ENCODE data around the gene PDE10A.

PDE10A gene

DNA sequence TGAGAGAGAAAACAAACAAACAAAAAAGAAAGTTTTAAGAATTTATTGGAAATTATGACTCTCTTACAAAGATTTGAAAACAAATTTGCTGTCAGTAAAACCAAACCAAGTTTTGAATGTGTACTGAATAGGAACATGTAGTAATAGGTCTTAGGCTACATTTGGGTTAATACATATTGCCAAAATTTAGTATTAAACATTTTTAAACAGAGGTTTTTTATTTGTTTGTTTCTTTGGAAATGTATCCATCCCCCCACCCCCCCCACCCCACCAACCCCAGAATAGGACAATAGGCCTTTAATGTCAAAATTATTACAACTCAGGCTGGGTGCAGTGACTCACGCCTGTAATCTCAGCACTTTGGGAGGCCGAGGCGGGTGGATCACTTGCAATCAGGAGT lies 356.1 kb downstream of the PDE10A start:
- Histone ChIP-seq H3K27me3 (ENCODE audit: insufficient read depth, low read length) (no peaks in the 10 kb centered on the region), H3K36me3 (ENCODE audit: insufficient read depth, low read length) (no peaks in the 10 kb centered on the region), H3K79me2 (ENCODE audit: insufficient read depth, low read length) (no peaks in the 10 kb centered on the region), H3K9me2 (ENCODE audit: low read depth, low read length) (no peaks in the 10 kb centered on the region), H2AFZ (ENCODE audit: low read length) (no peak overlapping the region), H3K4me2 (ENCODE audit: low read length) (no peak overlapping the region), H3K9me3 (ENCODE audit: low read length) (no peaks in the 10 kb centered on the region), H3F3A (ENCODE audit: insufficient read depth, low read length) (no peaks in the 10 kb centered on the region), H3K4me1 (ENCODE audit: insufficient read depth, low read length, severe bottlenecking) (no peaks in the 10 kb centered on the region), H3K4me3 (ENCODE audit: low read depth, low read length, poor library complexity, severe bottlenecking) (no peak overlapping the region), H3K9ac (ENCODE audit: low read length) (no peak overlapping the region), H4K20me1 (ENCODE audit: insufficient read depth, low read length) (no peaks in the 10 kb centered on the region), H3K27ac (ENCODE audit: low read depth, low read length, poor library complexity, severe bottlenecking) (no peak overlapping the region)
- TF ChIP-seq, protein P1, sequence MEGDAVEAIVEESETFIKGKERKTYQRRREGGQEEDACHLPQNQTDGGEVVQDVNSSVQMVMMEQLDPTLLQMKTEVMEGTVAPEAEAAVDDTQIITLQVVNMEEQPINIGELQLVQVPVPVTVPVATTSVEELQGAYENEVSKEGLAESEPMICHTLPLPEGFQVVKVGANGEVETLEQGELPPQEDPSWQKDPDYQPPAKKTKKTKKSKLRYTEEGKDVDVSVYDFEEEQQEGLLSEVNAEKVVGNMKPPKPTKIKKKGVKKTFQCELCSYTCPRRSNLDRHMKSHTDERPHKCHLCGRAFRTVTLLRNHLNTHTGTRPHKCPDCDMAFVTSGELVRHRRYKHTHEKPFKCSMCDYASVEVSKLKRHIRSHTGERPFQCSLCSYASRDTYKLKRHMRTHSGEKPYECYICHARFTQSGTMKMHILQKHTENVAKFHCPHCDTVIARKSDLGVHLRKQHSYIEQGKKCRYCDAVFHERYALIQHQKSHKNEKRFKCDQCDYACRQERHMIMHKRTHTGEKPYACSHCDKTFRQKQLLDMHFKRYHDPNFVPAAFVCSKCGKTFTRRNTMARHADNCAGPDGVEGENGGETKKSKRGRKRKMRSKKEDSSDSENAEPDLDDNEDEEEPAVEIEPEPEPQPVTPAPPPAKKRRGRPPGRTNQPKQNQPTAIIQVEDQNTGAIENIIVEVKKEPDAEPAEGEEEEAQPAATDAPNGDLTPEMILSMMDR (IDR thresholded peaks at IDR 0.05; ENCODE audit: low read length) = no peak
- TF ChIP-seq EZH2 (IDR thresholded peaks at IDR 0.05; ENCODE audit: borderline replicate concordance, low read length) = no peak

DNA sequence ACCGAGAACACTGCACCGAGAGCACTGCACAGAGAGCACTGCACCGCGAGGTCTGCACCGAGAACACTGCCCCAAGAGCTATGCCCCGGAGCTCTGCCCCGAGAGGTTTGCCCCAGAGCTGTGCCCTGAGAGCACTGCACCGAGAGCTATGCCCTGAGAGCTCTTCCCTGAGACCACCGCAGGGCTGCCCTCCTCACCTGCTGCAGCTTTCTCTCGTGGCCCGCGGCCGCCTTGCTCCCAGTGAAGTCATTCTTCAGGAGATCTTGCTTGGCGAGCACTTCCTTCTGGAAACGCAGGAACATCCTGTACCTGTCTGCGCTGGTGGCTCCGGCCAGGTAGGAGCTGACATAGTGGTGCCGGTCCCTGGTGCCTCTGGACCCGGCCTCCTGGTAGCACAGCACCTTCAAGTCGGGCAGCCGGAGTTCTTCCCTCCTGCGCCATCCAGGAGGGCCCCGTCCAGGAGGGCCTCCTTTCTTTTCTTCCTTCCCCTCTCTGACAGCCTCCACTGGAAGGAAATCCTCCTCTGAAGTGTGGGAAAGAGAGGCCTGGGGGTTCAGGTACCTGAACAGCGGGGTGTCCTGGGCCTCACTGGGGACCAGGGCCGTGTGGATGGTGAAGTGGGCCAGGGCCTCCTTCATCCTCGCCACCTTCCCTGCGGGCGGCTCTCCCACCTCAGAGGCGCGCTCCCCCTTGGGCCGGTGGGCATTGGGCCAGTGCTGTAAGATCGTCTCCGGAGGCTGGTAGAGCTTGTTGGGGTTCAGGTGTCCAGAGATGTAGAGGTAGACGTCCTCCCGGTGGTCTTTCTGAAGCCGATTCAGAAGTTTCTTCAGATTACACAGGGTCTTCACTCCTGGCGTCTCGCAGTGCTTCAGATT lies 361.4 kb downstream of the PDE10A start:
- no peaks in the 10 kb centered on the region for H3K4me1 ChIP-seq (ENCODE audit: insufficient read depth, low read length, severe bottlenecking)
- no peaks in the 10 kb centered on the region for H3K27me3 ChIP-seq (ENCODE audit: insufficient read depth, low read length)
- H3K9ac ChIP-seq (ENCODE audit: low read length) = no peak overlapping the region
- H2AFZ ChIP-seq (ENCODE audit: low read length) = no peak overlapping the region
- no peaks in the 10 kb centered on the region for H4K20me1 ChIP-seq (ENCODE audit: insufficient read depth, low read length)
- no peaks in the 10 kb centered on the region for H3K9me3 ChIP-seq (ENCODE audit: low read length)
- H3K4me2 ChIP-seq (ENCODE audit: low read length) = no peak overlapping the region
- no peaks in the 10 kb centered on the region for H3K36me3 ChIP-seq (ENCODE audit: insufficient read depth, low read length)
- H3F3A ChIP-seq (ENCODE audit: insufficient read depth, low read length) = no peaks in the 10 kb centered on the region
- no peak overlapping the region for H3K4me3 ChIP-seq (ENCODE audit: low read depth, low read length, poor library complexity, severe bottlenecking)
- no peaks in the 10 kb centered on the region for H3K79me2 ChIP-seq (ENCODE audit: insufficient read depth, low read length)
- no peaks in the 10 kb centered on the region for H3K9me2 ChIP-seq (ENCODE audit: low read depth, low read length)
- TF ChIP-seq, protein P1 (IDR thresholded peaks at IDR 0.05; ENCODE audit: low read length) = no peak
- no peak for TF ChIP-seq EZH2 (IDR thresholded peaks at IDR 0.05; ENCODE audit: borderline replicate concordance, low read length)
- no peak overlapping the region for H3K27ac ChIP-seq (ENCODE audit: low read depth, low read length, poor library complexity, severe bottlenecking)

DNA sequence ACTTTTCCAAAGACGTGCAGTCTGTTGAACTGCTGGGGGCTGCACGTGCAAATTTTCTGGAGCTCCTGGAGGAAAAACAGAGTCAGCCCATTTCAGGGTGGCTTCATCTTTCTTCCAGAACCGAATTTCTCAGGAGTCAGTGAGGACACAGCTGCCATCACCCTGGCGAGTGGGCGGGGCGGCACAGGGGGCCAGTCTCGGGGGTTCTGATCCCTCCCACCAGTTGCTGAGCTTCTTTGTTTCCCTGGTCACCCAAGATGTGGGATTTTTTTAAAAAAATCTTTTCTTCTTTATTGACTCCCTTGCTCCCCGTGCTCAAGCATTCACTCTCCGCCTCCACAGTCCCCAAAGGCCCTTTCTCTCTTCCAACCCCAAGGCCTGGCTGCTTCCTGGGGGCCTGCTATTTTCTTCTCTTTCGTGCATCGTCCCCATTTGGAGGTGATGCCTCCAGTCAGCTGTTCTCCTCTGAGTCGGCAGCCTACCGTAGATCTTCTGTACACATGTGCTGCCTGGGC lies 362.6 kb downstream of the PDE10A start:
- Histone ChIP-seq H3K4me3 (ENCODE audit: low read depth, low read length, poor library complexity, severe bottlenecking) (no peak overlapping the region), H3K4me2 (ENCODE audit: low read length) (no peak overlapping the region), H3K79me2 (ENCODE audit: insufficient read depth, low read length) (no peaks in the 10 kb centered on the region), H3K27ac (ENCODE audit: low read depth, low read length, poor library complexity, severe bottlenecking) (no peak overlapping the region), H2AFZ (ENCODE audit: low read length) (no peak overlapping the region), H3K9me3 (ENCODE audit: low read length) (no peaks in the 10 kb centered on the region), H3K9ac (ENCODE audit: low read length) (no peak overlapping the region), H3K36me3 (ENCODE audit: insufficient read depth, low read length) (no peaks in the 10 kb centered on the region), H3K27me3 (ENCODE audit: insufficient read depth, low read length) (no peaks in the 10 kb centered on the region), H4K20me1 (ENCODE audit: insufficient read depth, low read length) (no peaks in the 10 kb centered on the region), H3F3A (ENCODE audit: insufficient read depth, low read length) (no peaks in the 10 kb centered on the region), H3K9me2 (ENCODE audit: low read depth, low read length) (no peaks in the 10 kb centered on the region), H3K4me1 (ENCODE audit: insufficient read depth, low read length, severe bottlenecking) (no peaks in the 10 kb centered on the region)
- TF ChIP-seq, protein P1 (IDR thresholded peaks at IDR 0.05; ENCODE audit: low read length) = no peak
- no peak for TF ChIP-seq EZH2 (IDR thresholded peaks at IDR 0.05; ENCODE audit: borderline replicate concordance, low read length)

Measured in OCI-LY1 (cell line).